Endodermal cell (in vitro differentiated cells): ENCODE measurements around the gene RNASE7. TPM values are rescaled to one million over a fixed set of nuclear protein-coding genes. Genes with fewer than 3 reads are reported as not detected.

Experiments
- DNase-seq: peaks from one replicate; pipeline ENCODE4 v3.0.0-alpha.2; 2017
- H3K27ac ChIP-seq: 2 replicates; pipeline ENCODE4 v1.5.1; 2013; ENCODE audit warnings: mild to moderate bottlenecking, low read depth, low read length, moderate library complexity
- H3K27me3 ChIP-seq: 2 replicates; pipeline ENCODE4 v1.6.1; 2013; ENCODE audit warnings: mild to moderate bottlenecking, low read length, moderate library complexity; ENCODE audit not compliant: insufficient read depth, control insufficient read depth, poor library complexity, severe bottlenecking
- H3K36me3 ChIP-seq: 2 replicates; pipeline ENCODE4 v1.7.0; 2013; ENCODE audit warnings: mild to moderate bottlenecking, low read length, moderate library complexity; ENCODE audit not compliant: control insufficient read depth, insufficient read depth
- H3K4me1 ChIP-seq: one replicate; pipeline ENCODE4 v1.7.0; 2013; ENCODE audit warnings: low read length; ENCODE audit not compliant: control insufficient read depth, insufficient read depth
- H3K4me3 ChIP-seq: 2 replicates; pipeline ENCODE4 v1.5.1; 2013; ENCODE audit warnings: mild to moderate bottlenecking, low read length, moderate library complexity
- H3K9ac ChIP-seq: 2 replicates; pipeline ENCODE4 v1.6.1; 2013; ENCODE audit warnings: mild to moderate bottlenecking, low read length, moderate library complexity; ENCODE audit not compliant: poor library complexity, severe bottlenecking; ENCODE audit errors: extremely low read depth
- H3K9me3 ChIP-seq: 2 replicates; pipeline ENCODE4 v1.6.1; 2013; ENCODE audit warnings: mild to moderate bottlenecking, low read length, moderate library complexity; ENCODE audit not compliant: control insufficient read depth
- H3K27ac Mint-ChIP-seq: 2 replicates; pipeline ENCODE4 v1.8.0; 2020; ENCODE audit warnings: mixed read lengths
- H3K27me3 Mint-ChIP-seq: 2 replicates; pipeline ENCODE4 v1.8.0; 2021; ENCODE audit warnings: mild to moderate bottlenecking, mixed read lengths; ENCODE audit not compliant: insufficient read depth
- H3K36me3 Mint-ChIP-seq: 2 replicates; pipeline ENCODE4 v1.8.0; 2020; ENCODE audit warnings: low read depth, mixed read lengths
- H3K4me1 Mint-ChIP-seq: 2 replicates; pipeline ENCODE4 v1.8.0; 2020; ENCODE audit warnings: mixed read lengths
- H3K4me3 Mint-ChIP-seq: 2 replicates; pipeline ENCODE4 v1.8.0; 2020; ENCODE audit warnings: mild to moderate bottlenecking, moderate library complexity, mixed read lengths
- H3K9me3 Mint-ChIP-seq: 2 replicates; pipeline ENCODE4 v1.8.0; 2020; ENCODE audit warnings: mild to moderate bottlenecking, mixed read lengths
- CTCF ChIP-seq: fragments of 200-600 bp; sonication (generic); conservative IDR thresholded peaks from 2 replicates; pipeline ENCODE4 v1.5.0; 2021; ENCODE audit warnings: antibody characterized with exemption, mild to moderate bottlenecking
- WGBS, 2 experiments: methylation state at CpG; one replicate each; pipeline versions ENCODE4 v1.1.5 to v1.1.7; 2013; ENCODE audit warnings: missing lambda C conversion rate in 2 of 2, mixed read lengths in 1 of 2; ENCODE audit not compliant: insufficient coverage in 1 of 2, insufficient read length in 1 of 2; 5-methylcytosine and 5-hydroxymethylcytosine counted together
- total RNA-seq, 2 donors: library from RNA; stranded (reverse); fragmentation: NEBNext Ultra II Directional in 1 of 2; extraction: Animal tissue kit (Norgen Biotek cat#: 25700) in 1 of 2; gene quantifications; 2 replicates in 1 of 2; 3 replicates in 1 of 2; pipeline ENCODE4 v1.2.1, GENCODE V29; 2021

RNASE7 gene
- total RNA-seq, 2 donors from 2014 or later: not detected

- Histone ChIP-seq H3K9ac (no peak overlapping the region), H3K27ac (no peak overlapping the region), H3K27me3 (no peaks in the 10 kb centered on the region), H3K4me1 (peaks cover 2% of the 10 kb centered on the region), H3K36me3 (no peaks in the 10 kb centered on the region), H3K9me3 (no peaks in the 10 kb centered on the region), H3K4me3 (no peak overlapping the region)
- H3K36me3 Mint-ChIP-seq: no peaks in the 10 kb centered on the region
- WGBS, 2 experiments: 100% methylated on average over 1 to 2 of the region's 3 CpGs
- no peak for TF ChIP-seq CTCF
- H3K4me3 Mint-ChIP-seq: no peak overlapping the region
- H3K9me3 Mint-ChIP-seq: no peaks in the 10 kb centered on the region
- peaks cover 12% of the 10 kb centered on the region for H3K4me1 Mint-ChIP-seq
- DNase-seq: no peak
- peaks cover 3% of the 10 kb centered on the region for H3K27me3 Mint-ChIP-seq
- H3K27ac Mint-ChIP-seq: no peak overlapping the region
These were observed 8.4 kb downstream of the RNASE7 start for GRCh38 chr14:21050597-21050996.

DNA sequence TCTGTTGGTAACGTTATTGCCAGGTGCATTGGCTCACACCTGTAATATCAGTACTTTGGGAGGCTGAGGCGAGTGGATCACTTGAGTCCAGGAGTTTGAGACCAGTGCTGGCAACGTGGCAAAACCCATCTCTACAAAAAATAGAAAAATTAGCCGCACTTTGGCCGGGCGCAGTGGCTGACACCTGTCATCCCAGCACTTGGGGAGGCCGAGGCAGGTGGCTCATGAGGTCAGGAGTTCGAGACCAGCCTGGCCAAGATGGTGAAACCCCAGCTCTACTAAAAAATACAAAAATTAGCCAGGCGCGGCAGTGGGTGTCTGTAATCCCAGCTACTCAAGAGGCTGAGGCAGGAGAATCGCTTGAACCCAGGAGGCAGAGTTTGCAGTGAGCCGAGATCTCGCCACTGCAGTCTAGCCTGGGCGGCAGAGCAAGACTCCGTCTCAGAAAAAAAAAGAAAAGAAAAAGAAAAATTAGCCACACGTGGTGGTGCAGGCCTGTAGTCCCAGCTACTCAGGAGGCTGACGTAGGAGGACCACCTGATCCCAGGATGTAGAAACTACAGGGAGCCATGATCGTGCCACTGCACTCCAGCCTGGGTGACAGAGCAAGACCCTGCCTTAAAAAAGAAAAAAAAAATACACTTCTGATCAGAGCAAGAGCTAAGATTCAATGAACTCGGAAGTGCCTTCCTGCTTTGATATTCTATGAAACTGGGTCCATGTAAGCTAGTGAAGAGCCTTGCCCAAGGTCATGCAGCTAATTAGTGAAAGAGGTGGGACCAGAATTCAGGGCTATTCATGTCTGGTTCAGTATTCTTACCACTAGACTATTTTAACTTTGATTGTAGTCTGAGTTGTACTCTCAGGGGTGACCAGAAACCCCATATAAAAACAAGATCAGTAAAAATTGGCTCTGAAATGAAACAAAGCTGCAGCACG is 11.3 kb downstream of the RNASE7 start:
- Mint-ChIP-seq H3K27ac (no peak overlapping the region), H3K36me3 (no peaks in the 10 kb centered on the region)
- WGBS, 2 experiments: 93% methylated on average over 17 to 20 of the region's 20 CpGs

GRCh38 chr14:21054123-21054767 is 12.1 kb downstream of the RNASE7 start:
- no peak for DNase-seq
- WGBS, 2 experiments: 93% methylated on average over 3 of the region's 3 CpGs; no CpG with 5 or more reads in 1 of the 2 experiments
- peaks cover 2% of the 10 kb centered on the region for H3K4me1 ChIP-seq
- H3K27ac ChIP-seq: no peak overlapping the region
- H3K4me3 ChIP-seq: no peak overlapping the region
- no peak overlapping the region for H3K9ac ChIP-seq
- no peaks in the 10 kb centered on the region for H3K27me3 ChIP-seq
- TF ChIP-seq CTCF: no peak
- no peaks in the 10 kb centered on the region for H3K9me3 ChIP-seq
- no peak overlapping the region for H3K4me3 Mint-ChIP-seq
- H3K9me3 Mint-ChIP-seq: no peaks in the 10 kb centered on the region
- H3K36me3 Mint-ChIP-seq: no peaks in the 10 kb centered on the region
- no peaks in the 10 kb centered on the region for H3K36me3 ChIP-seq
- peaks cover 12% of the 10 kb centered on the region for H3K4me1 Mint-ChIP-seq
- no peaks in the 10 kb centered on the region for H3K27me3 Mint-ChIP-seq
- no peak overlapping the region for H3K27ac Mint-ChIP-seq

More for the DNA sequence above, 11.3 kb downstream of the RNASE7 start:
- Histone ChIP-seq H3K27ac (no peak overlapping the region), H3K4me3 (no peak overlapping the region), H3K4me1 (peaks cover 2% of the 10 kb centered on the region), H3K27me3 (no peaks in the 10 kb centered on the region), H3K9ac (no peak overlapping the region), H3K36me3 (no peaks in the 10 kb centered on the region), H3K9me3 (no peaks in the 10 kb centered on the region)
- Mint-ChIP-seq H3K4me3 (no peak overlapping the region), H3K9me3 (no peaks in the 10 kb centered on the region), H3K4me1 (peaks cover 15% of the 10 kb centered on the region), H3K27me3 (no peaks in the 10 kb centered on the region)
- no peak for DNase-seq
- TF ChIP-seq CTCF: no peak
